ENCODE measurements around the gene EME1. TPM values are rescaled to one million over a fixed set of nuclear protein-coding genes. Genes with fewer than 3 reads are reported as not detected.

Gene EME1
- total RNA-seq, 2 donors from 2014 or later = 0.23 to 13.6 TPM

GRCh38 chr17:50352693-50353599 is 20.1 kb upstream of the EME1 start:
- TF ChIP-seq POLR2A (IDR thresholded peaks at IDR 0.05) (no peak), CTCF (IDR thresholded peaks at IDR 0.05) (no peak), POLR2AphosphoS5 (IDR thresholded peaks at IDR 0.05) (no peak)
- Histone ChIP-seq H3K4me1 (replicated peaks) (no peaks in the 10 kb centered on the region), H3K36me3 (peaks cover 14% of the 10 kb centered on the region in 2 donors), H3K9me3 (no peaks in the 10 kb centered on the region), H3K27ac (no peak overlapping the region), H3K4me3 (no peak overlapping the region), H3K27me3 (replicated peaks; ENCODE audit: insufficient read depth) (no peaks in the 10 kb centered on the region)
- no peak for DNase-seq (ENCODE audit: low spot score)
- intact Hi-C loops (cut with DNase I) = no loop called here
- WGBS = 88% methylated on average over 21 of the region's 21 CpGs

- peaks cover 14% of the 10 kb centered on the region in 2 donors for H3K36me3 ChIP-seq
- no peak for TF ChIP-seq POLR2A (IDR thresholded peaks at IDR 0.05)
- TF ChIP-seq POLR2AphosphoS5 (IDR thresholded peaks at IDR 0.05) = no peak
- no peak for TF ChIP-seq CTCF (IDR thresholded peaks at IDR 0.05)
- 95% methylated on average over 18 of the region's 27 CpGs for WGBS
- H3K9me3 ChIP-seq = no peaks in the 10 kb centered on the region
- no peaks in the 10 kb centered on the region for H3K27me3 ChIP-seq (replicated peaks; ENCODE audit: insufficient read depth)
- no peak overlapping the region for H3K4me3 ChIP-seq
- H3K4me1 ChIP-seq (replicated peaks) = no peaks in the 10 kb centered on the region
- DNase-seq (ENCODE audit: low spot score) = no peak
- intact Hi-C loops (cut with DNase I) = no loop called here
- no peak overlapping the region for H3K27ac ChIP-seq
These were observed 19.3 kb upstream of the EME1 start for GRCh38 chr17:50353600-50354195.

- no peak for TF ChIP-seq POLR2A (IDR thresholded peaks at IDR 0.05)
- no peak for TF ChIP-seq CTCF (IDR thresholded peaks at IDR 0.05)
- no peak for TF ChIP-seq POLR2AphosphoS5 (IDR thresholded peaks at IDR 0.05)
- H3K4me3 ChIP-seq = no peak overlapping the region
- no peak for DNase-seq (ENCODE audit: low spot score)
- H3K27ac ChIP-seq = no peak overlapping the region
- whole genome bisulfite sequencing = 93% methylated on average over 15 of the region's 15 CpGs
- no peaks in the 10 kb centered on the region for H3K4me1 ChIP-seq (replicated peaks)
- H3K36me3 ChIP-seq = peaks cover 14% of the 10 kb centered on the region in 2 donors
- H3K9me3 ChIP-seq = no peaks in the 10 kb centered on the region
- intact Hi-C loops (cut with DNase I) = no loop called here
- H3K27me3 ChIP-seq (replicated peaks; ENCODE audit: insufficient read depth) = no peaks in the 10 kb centered on the region
These were observed 18.8 kb upstream of the EME1 start for GRCh38 chr17:50354198-50354597.

- TF ChIP-seq CTCF (IDR thresholded peaks at IDR 0.05) (no peak), POLR2A (IDR thresholded peaks at IDR 0.05) (no peak), POLR2AphosphoS5 (IDR thresholded peaks at IDR 0.05) (no peak)
- no peak for DNase-seq (ENCODE audit: low spot score)
- intact Hi-C loops (cut with DNase I) = no loop called here
- Histone ChIP-seq H3K27ac (no peak overlapping the region), H3K4me3 (no peak overlapping the region), H3K4me1 (replicated peaks) (no peaks in the 10 kb centered on the region), H3K9me3 (no peaks in the 10 kb centered on the region), H3K27me3 (replicated peaks; ENCODE audit: insufficient read depth) (no peaks in the 10 kb centered on the region), H3K36me3 (peaks cover 14% of the 10 kb centered on the region in 2 donors)
- 94% methylated on average over 13 of the region's 13 CpGs for WGBS
These were observed 18.3 kb upstream of the EME1 start for GRCh38 chr17:50354776-50355175.

Data from prostate gland (tissue), 2 donors.